Panc1 (cell line): ENCODE measurements around the gene CCDC86.

Source experiments
- SIN3A ChIP-seq: IDR thresholded peaks from 2 replicates; pipeline ENCODE4 v1.6.1; 2012; ENCODE audit warnings: low read depth, mild to moderate bottlenecking, low read length, moderate library complexity, borderline replicate concordance; ENCODE audit not compliant: insufficient read depth
- TF ChIP-seq, protein P1 (sequence below): fragments of 450-650 bp; IDR thresholded peaks from 2 replicates; pipeline ENCODE4 v1.5.1; 2017; ENCODE audit warnings: mild to moderate bottlenecking

- TF ChIP-seq, protein P1, sequence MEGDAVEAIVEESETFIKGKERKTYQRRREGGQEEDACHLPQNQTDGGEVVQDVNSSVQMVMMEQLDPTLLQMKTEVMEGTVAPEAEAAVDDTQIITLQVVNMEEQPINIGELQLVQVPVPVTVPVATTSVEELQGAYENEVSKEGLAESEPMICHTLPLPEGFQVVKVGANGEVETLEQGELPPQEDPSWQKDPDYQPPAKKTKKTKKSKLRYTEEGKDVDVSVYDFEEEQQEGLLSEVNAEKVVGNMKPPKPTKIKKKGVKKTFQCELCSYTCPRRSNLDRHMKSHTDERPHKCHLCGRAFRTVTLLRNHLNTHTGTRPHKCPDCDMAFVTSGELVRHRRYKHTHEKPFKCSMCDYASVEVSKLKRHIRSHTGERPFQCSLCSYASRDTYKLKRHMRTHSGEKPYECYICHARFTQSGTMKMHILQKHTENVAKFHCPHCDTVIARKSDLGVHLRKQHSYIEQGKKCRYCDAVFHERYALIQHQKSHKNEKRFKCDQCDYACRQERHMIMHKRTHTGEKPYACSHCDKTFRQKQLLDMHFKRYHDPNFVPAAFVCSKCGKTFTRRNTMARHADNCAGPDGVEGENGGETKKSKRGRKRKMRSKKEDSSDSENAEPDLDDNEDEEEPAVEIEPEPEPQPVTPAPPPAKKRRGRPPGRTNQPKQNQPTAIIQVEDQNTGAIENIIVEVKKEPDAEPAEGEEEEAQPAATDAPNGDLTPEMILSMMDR, result no peak
- TF ChIP-seq SIN3A, result no peak
These were observed 32.2 kb upstream of the CCDC86 start for GRCh38 chr11:60809691-60810090.
